HL-60 (cell line): ENCODE results near the gene ITIH1.

Source experiments
- TF ChIP-seq, protein P1 (sequence below): IDR thresholded peaks from one replicate; pipeline ENCODE4 v1.5.1; 2011; ENCODE audit warnings: low read length, control low read depth, inconsistent platforms; ENCODE audit not compliant: insufficient read depth
- TF ChIP-seq, protein P2 (sequence below): IDR thresholded peaks from 2 replicates; pipeline ENCODE4 v1.6.1; 2012; ENCODE audit warnings: low read depth; ENCODE audit not compliant: insufficient replicate concordance

DNA sequence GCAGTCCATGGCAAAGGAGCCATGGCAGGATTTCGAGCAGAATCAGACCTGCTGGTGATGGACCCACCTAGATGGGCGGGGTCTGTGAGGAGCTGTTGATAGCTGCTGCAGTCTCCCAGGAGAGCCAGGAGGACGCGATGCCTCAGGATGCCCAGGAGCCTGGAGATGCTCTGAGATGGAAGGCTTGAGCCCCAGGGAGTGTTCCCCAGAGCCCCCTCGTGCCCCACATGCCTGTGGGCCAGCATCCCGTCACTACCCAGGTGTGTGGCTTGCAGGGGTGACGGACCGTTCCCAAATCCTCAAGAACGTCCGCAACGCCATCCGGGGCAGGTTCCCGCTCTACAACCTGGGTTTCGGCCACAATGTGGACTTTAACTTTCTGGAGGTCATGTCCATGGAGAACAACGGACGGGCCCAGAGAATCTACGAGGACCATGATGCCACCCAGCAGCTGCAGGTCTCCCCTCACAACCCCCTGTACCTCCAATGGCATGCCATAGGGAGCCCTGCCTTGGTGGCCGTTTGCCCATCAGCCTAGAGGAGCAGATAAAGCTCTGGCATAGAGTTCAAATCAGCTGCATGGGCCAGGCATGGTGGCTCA, 6.7 kb downstream of the ITIH1 start:
- TF ChIP-seq, protein P1, sequence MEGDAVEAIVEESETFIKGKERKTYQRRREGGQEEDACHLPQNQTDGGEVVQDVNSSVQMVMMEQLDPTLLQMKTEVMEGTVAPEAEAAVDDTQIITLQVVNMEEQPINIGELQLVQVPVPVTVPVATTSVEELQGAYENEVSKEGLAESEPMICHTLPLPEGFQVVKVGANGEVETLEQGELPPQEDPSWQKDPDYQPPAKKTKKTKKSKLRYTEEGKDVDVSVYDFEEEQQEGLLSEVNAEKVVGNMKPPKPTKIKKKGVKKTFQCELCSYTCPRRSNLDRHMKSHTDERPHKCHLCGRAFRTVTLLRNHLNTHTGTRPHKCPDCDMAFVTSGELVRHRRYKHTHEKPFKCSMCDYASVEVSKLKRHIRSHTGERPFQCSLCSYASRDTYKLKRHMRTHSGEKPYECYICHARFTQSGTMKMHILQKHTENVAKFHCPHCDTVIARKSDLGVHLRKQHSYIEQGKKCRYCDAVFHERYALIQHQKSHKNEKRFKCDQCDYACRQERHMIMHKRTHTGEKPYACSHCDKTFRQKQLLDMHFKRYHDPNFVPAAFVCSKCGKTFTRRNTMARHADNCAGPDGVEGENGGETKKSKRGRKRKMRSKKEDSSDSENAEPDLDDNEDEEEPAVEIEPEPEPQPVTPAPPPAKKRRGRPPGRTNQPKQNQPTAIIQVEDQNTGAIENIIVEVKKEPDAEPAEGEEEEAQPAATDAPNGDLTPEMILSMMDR, result no peak
- TF ChIP-seq, protein P2, sequence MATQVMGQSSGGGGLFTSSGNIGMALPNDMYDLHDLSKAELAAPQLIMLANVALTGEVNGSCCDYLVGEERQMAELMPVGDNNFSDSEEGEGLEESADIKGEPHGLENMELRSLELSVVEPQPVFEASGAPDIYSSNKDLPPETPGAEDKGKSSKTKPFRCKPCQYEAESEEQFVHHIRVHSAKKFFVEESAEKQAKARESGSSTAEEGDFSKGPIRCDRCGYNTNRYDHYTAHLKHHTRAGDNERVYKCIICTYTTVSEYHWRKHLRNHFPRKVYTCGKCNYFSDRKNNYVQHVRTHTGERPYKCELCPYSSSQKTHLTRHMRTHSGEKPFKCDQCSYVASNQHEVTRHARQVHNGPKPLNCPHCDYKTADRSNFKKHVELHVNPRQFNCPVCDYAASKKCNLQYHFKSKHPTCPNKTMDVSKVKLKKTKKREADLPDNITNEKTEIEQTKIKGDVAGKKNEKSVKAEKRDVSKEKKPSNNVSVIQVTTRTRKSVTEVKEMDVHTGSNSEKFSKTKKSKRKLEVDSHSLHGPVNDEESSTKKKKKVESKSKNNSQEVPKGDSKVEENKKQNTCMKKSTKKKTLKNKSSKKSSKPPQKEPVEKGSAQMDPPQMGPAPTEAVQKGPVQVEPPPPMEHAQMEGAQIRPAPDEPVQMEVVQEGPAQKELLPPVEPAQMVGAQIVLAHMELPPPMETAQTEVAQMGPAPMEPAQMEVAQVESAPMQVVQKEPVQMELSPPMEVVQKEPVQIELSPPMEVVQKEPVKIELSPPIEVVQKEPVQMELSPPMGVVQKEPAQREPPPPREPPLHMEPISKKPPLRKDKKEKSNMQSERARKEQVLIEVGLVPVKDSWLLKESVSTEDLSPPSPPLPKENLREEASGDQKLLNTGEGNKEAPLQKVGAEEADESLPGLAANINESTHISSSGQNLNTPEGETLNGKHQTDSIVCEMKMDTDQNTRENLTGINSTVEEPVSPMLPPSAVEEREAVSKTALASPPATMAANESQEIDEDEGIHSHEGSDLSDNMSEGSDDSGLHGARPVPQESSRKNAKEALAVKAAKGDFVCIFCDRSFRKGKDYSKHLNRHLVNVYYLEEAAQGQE, result no peak
